GM04504 (cell line): ENCODE data around the gene PATE3.

Experiments
- DNase-seq: peaks from one replicate; pipeline ENCODE4 v3.0.0-alpha.2; 2012; ENCODE audit warnings: low read depth

The PATE3 gene

GRCh38 chr11:125787827-125788226 lies at the start of gene PATE3:
Gene PATE3, plus strand, starts transcription at chr11:125788127. Its CDS starts 25 bp downstream, at chr11:125788152.
- no peak for DNase-seq

- DNase-seq: no peak
Observed at GRCh38 chr11:125740617-125741016, 47.3 kb upstream of the PATE3 start.

GRCh38 chr11:125743681-125744080 lies 44.2 kb upstream of the PATE3 start:
- DNase-seq: no peak

GRCh38 chr11:125745979-125746378 lies 41.9 kb upstream of the PATE3 start, which contains the start of gene PATE1:
Gene PATE1, plus strand, starts transcription at chr11:125746279. Its CDS starts 26 bp downstream, at chr11:125746305.
- no peak for DNase-seq

- no peak for DNase-seq
Observed at GRCh38 chr11:125750629-125751028, 37.3 kb upstream of the PATE3 start.

- DNase-seq: no peak
Observed at GRCh38 chr11:125756050-125756449, 31.9 kb upstream of the PATE3 start.

GRCh38 chr11:125762445-125762844 lies 25.5 kb upstream of the PATE3 start:
- DNase-seq: no peak

- DNase-seq: no peak
Observed at GRCh38 chr11:125763483-125763882, 24.4 kb upstream of the PATE3 start.

- DNase-seq: no peak
Observed at GRCh38 chr11:125766251-125766650, 21.7 kb upstream of the PATE3 start.

GRCh38 chr11:125768336-125769046 lies 19.4 kb upstream of the PATE3 start:
- DNase-seq: no peak

- no peak for DNase-seq
Observed at GRCh38 chr11:125770583-125770982, 17.3 kb upstream of the PATE3 start.

GRCh38 chr11:125772834-125773505 lies 15.0 kb upstream of the PATE3 start:
- DNase-seq: peak; percentile 48

GRCh38 chr11:125773516-125773915 lies 14.4 kb upstream of the PATE3 start:
- DNase-seq: no peak

- peak; percentile 16 for DNase-seq
Observed at GRCh38 chr11:125777309-125777708, 10.6 kb upstream of the PATE3 start.

GRCh38 chr11:125778728-125779127 lies 9.2 kb upstream of the PATE3 start, which contains the start of gene PATE2:
Gene PATE2, minus strand, starts transcription at chr11:125778828. Its CDS starts 55 bp downstream, at chr11:125778773.
- no peak for DNase-seq

- DNase-seq: no peak
Observed at GRCh38 chr11:125784678-125785077, 3.2 kb upstream of the PATE3 start.

- DNase-seq: no peak
Observed at GRCh38 chr11:125790825-125791224, 2.9 kb downstream of the PATE3 start.

- no peak for DNase-seq
Observed at GRCh38 chr11:125797641-125798040, 9.7 kb downstream of the PATE3 start.

GRCh38 chr11:125799808-125800207 lies 11.9 kb downstream of the PATE3 start:
- no peak for DNase-seq

- no peak for DNase-seq
Observed at GRCh38 chr11:125802387-125802786, 14.5 kb downstream of the PATE3 start.

GRCh38 chr11:125807909-125808308 lies 20.0 kb downstream of the PATE3 start:
- DNase-seq: peak; percentile 1

GRCh38 chr11:125833016-125833415 lies 45.1 kb downstream of the PATE3 start, which contains the start of gene PATE4:
Gene PATE4, plus strand, starts transcription at chr11:125833316. Its CDS starts 44 bp downstream, at chr11:125833360.
- DNase-seq: no peak

GRCh38 chr11:125835748-125836147 lies 47.8 kb downstream of the PATE3 start:
- no peak for DNase-seq
